GM10248 (cell line): ENCODE measurements around the gene TLR1.

Experiments used
- CTCF ChIA-PET: fragments of 300-600 bp; sonication (Branson Sonifier 250); formaldehyde crosslinking; extraction: SDS; loops from one replicate; lab custom pipeline; 2021; ENCODE audit warnings: antibody characterized with exemption; lab: Yijun Ruan, JAX
- POLR2A ChIA-PET: fragments of 350-650 bp; sonication (Branson Sonifier 250); formaldehyde crosslinking; extraction: SDS; loops from one replicate; lab custom pipeline; 2020; ENCODE audit warnings: antibody characterized with exemption; lab: Yijun Ruan, JAX
- DNase-seq: peaks from one replicate; pipeline ENCODE4 v3.0.0; 2012; ENCODE audit errors: extremely low spot score
- CTCF ChIP-seq: IDR thresholded peaks from 2 replicates; pipeline ENCODE4 v1.5.1; 2012; ENCODE audit warnings: mild to moderate bottlenecking, low read depth; ENCODE audit errors: extremely low read depth, missing control alignments, control extremely low read depth

TLR1 gene

GRCh38 chr4:38804654-38805295 is at the start of gene TLR1:
Gene TLR1 (minus strand): TSS chr4:38804791. CDS start chr4:38798831, 5,960 bp downstream.
- CTCF ChIA-PET, result interaction anchor here (0.8 to 16.4 kb wide), 28 partner anchors 9 to 715 kb away, joined by 3 to 256 read pairs (median 7); partner anchors contain the start of gene TLR10

GRCh38 chr4:38846015-38846414 is 41.4 kb upstream of the TLR1 start:
- CTCF ChIA-PET, result interaction anchor here (0.8 to 1.6 kb wide), 5 partner anchors 10 to 63 kb away, joined by 3 to 5 read pairs (median 5); partner anchors contain the start of gene TLR10
- POLR2A ChIA-PET, result no interaction called here
- DNase-seq, result no peak
- no peak for TF ChIP-seq CTCF

More at GRCh38 chr4:38804654-38805295, at the start of gene TLR1:
- DNase-seq, result no peak
- POLR2A ChIA-PET, result interaction anchor here (0.9 to 3.3 kb wide), 11 partner anchors 10 to 669 kb away, joined by 3 to 14 read pairs (median 4); partner anchors contain the start of gene TLR10
- peak; percentile 41 for TF ChIP-seq CTCF

GRCh38 chr4:38842994-38843393 is 38.4 kb upstream of the TLR1 start:
- ChIA-PET POLR2A (no interaction called here), CTCF (interaction anchor here (1.0 to 2.6 kb wide), 3 partner anchors 13 to 60 kb away, joined by 3 to 9 read pairs (median 6); partner anchors contain the start of gene TLR10)
- DNase-seq, result no peak

DNA sequence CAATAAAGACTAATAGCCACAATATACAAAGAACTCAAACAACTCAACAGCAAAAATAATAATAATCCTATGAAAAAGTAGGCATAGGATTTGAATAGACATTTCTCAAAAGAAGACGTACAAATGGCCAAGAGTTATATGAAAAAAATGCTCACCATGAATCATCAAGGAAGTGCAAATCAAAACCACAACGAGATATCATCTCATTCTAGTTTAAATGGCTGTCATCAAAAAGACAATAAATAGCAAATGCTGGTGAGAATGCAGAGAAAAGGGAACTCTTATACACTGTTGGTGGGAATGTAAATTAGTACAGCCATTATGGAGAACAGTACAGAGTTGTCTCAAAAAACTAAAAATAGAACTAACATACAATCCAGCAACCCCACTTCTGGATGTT is 33.3 kb upstream of the TLR1 start:
- ChIA-PET POLR2A (no interaction called here), CTCF (interaction anchor here (1.2 kb wide), 1 partner anchor 79 kb away, joined by 4 read pairs; no protein-coding TSS in a partner anchor)
- no peak for DNase-seq
- no peak for TF ChIP-seq CTCF

More at GRCh38 chr4:38842994-38843393, 38.4 kb upstream of the TLR1 start:
- TF ChIP-seq CTCF, result no peak

- ChIA-PET POLR2A (no interaction called here), CTCF (no interaction called here)
- TF ChIP-seq CTCF, result no peak
- DNase-seq, result no peak
Measured at GRCh38 chr4:38837334-38837733, 32.7 kb upstream of the TLR1 start.

GRCh38 chr4:38834570-38834969 is 30.0 kb upstream of the TLR1 start:
- ChIA-PET CTCF (interaction anchor here (0.9 to 1.2 kb wide), 3 partner anchors 13 to 53 kb away, joined by 3 to 5 read pairs (median 3); no protein-coding TSS in a partner anchor), POLR2A (no interaction called here)

More at GRCh38 chr4:38834570-38834969, 30.0 kb upstream of the TLR1 start:
- TF ChIP-seq CTCF, result no peak
- DNase-seq, result no peak
